CD4-positive, alpha-beta T cell (primary cell): Measurements from ENCODE around the gene CDKAL1. TPM values are rescaled to one million over a fixed set of nuclear protein-coding genes. Genes with fewer than 3 reads are reported as not detected.

Experiments used
- ATAC-seq: fragments of 200-7000 bp; cut with Tn5 transposase; one replicate; pipeline ENCODE4 v1.10.0; 2022; ENCODE audit warnings: mild to moderate bottlenecking; ENCODE audit not compliant: poor library complexity
- CTCF ChIA-PET: fragments of 350-600 bp; sonication (Branson Sonifier 250); formaldehyde crosslinking; loops from one replicate; lab custom pipeline; 2021; ENCODE audit warnings: antibody characterized with exemption, inconsistent platforms; lab: Charles Lee
- POLR2A ChIA-PET: fragments of 350-600 bp; sonication (Branson Sonifier 250); formaldehyde crosslinking; loops from one replicate; lab custom pipeline; 2021; ENCODE audit warnings: antibody characterized with exemption, inconsistent platforms; lab: Charles Lee
- DNase-seq, 14 experiments: peaks; one replicate each; pipeline ENCODE4 v3.0.0-alpha.2; 2013 to 2020; ENCODE audit warnings: mixed read lengths in 2 of 14
- H3K27ac ChIP-seq, 2 donors: one replicate each; pipeline versions ENCODE4 v1.5.1 to v1.7.0; 2013; ENCODE audit warnings: low read length in 2 of 2, low read depth in 1 of 2, mild to moderate bottlenecking in 1 of 2
- H3K27me3 ChIP-seq, 2 experiments: 1 replicate in 1 of 2; 2 replicates in 1 of 2; pipeline versions ENCODE4 v1.6.1 to v1.7.0; 2013; ENCODE audit warnings: low read length in 2 of 2, control low read depth in 1 of 2, mild to moderate bottlenecking in 1 of 2, moderate library complexity in 1 of 2; ENCODE audit not compliant: insufficient read depth in 2 of 2, control insufficient read depth in 1 of 2
- H3K36me3 ChIP-seq: one replicate; pipeline ENCODE4 v1.6.1; 2013; ENCODE audit warnings: low read length, control low read depth; ENCODE audit not compliant: insufficient read depth
- H3K4me1 ChIP-seq: one replicate; pipeline ENCODE4 v1.6.1; 2013; ENCODE audit warnings: low read length, control low read depth; ENCODE audit not compliant: insufficient read depth
- H3K4me3 ChIP-seq: one replicate; pipeline ENCODE4 v1.5.1; 2013; ENCODE audit warnings: mild to moderate bottlenecking, low read length, moderate library complexity
- H3K9me3 ChIP-seq, 2 experiments: 1 replicate in 1 of 2; 2 replicates in 1 of 2; pipeline versions ENCODE4 v1.6.1 to v1.7.0; 2013; ENCODE audit warnings: low read length in 2 of 2, mild to moderate bottlenecking in 2 of 2, control low read depth in 1 of 2, moderate library complexity in 1 of 2; ENCODE audit not compliant: control insufficient read depth in 1 of 2, insufficient read depth in 1 of 2
- H3K27ac Mint-ChIP-seq: one replicate; pipeline ENCODE4 v1.8.0; 2020; ENCODE audit warnings: mixed read lengths
- H3K27me3 Mint-ChIP-seq: one replicate; pipeline ENCODE4 v1.8.0; 2021; ENCODE audit warnings: mixed read lengths
- H3K36me3 Mint-ChIP-seq: one replicate; pipeline ENCODE4 v1.8.0; 2021; ENCODE audit warnings: low read depth, mixed read lengths
- H3K4me1 Mint-ChIP-seq: one replicate; pipeline ENCODE4 v1.8.0; 2021; ENCODE audit warnings: low read depth, mixed read lengths
- H3K4me3 Mint-ChIP-seq: one replicate; pipeline ENCODE4 v1.8.0; 2020; ENCODE audit warnings: mild to moderate bottlenecking, mixed read lengths
- H3K9me3 Mint-ChIP-seq: one replicate; pipeline ENCODE4 v1.8.0; 2020; ENCODE audit warnings: mixed read lengths
- intact Hi-C, 2 experiments: fragments of 100-400 bp; cut with DNase I in 1 of 2; cut with micrococcal nuclease in 1 of 2; formaldehyde crosslinking; loops; one replicate each; pipeline versions ENCODE4 v1.15.1 to v1.9.0; 2023 to 2025; cut with DNase I, micrococcal nuclease
- total RNA-seq, 174 experiments: library from RNA in 2 of 174; stranded (reverse) in 2 of 174; gene quantifications; one replicate each; pipeline ENCODE4 v1.2.3 and lab custom pipeline; 2021 to 2026
- TF ChIP-seq, protein P1 (sequence below): fragments of 200-600 bp; IDR thresholded peaks from one replicate; pipeline ENCODE4 v1.8.0; 2022; ENCODE audit warnings: antibody characterized with exemption, mild to moderate bottlenecking

CDKAL1 gene
- total RNA-seq, 2 experiments from 2014 or later = 21.3 to 23.9 TPM

DNA sequence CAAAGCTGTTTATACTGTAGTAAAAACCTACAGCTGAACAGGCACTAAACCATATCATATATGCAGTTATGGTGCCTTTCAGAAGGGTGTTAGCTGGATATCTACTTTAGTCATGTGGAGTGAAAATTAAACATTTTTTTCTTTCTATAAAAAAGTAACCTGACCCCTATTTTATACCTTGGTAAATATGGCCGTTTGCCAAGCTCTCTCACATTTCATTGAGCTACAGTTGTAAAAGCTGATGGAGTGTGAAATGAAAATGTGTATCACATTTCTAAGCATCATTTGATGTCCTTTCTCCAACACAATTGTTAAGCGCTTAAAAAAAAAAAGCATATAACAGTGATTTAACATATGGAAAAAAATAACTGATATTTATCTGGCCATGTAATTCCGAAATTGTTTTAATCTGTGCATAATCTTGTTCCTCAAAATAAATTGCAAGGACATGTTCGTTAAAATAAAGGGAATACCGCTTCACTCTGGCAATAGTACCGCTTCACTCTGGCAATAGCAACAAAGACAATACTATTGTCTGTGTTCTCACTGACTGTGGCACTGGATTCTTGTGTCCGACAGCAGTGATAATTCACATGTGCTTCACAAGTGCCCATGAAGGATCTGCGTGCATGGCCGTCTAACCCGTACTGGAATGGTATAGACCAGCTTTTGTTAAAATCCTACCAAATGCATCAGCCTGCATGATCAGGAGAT is 667.5 kb downstream of the CDKAL1 start:
- ChIA-PET POLR2A (no interaction called here), CTCF (no interaction called here)
- Histone ChIP-seq H3K4me1 (no peaks in the 10 kb centered on the region), H3K36me3 (peaks cover 28% of the 10 kb centered on the region), H3K9me3 (peaks cover 0 to 6% of the 10 kb centered on the region in 2 experiments), H3K27me3 (no peaks in the 10 kb centered on the region), H3K27ac (no peak overlapping the region), H3K4me3 (no peak overlapping the region)
- H3K9me3 Mint-ChIP-seq = peaks cover 2% of the 10 kb centered on the region
- TF ChIP-seq, protein P1, sequence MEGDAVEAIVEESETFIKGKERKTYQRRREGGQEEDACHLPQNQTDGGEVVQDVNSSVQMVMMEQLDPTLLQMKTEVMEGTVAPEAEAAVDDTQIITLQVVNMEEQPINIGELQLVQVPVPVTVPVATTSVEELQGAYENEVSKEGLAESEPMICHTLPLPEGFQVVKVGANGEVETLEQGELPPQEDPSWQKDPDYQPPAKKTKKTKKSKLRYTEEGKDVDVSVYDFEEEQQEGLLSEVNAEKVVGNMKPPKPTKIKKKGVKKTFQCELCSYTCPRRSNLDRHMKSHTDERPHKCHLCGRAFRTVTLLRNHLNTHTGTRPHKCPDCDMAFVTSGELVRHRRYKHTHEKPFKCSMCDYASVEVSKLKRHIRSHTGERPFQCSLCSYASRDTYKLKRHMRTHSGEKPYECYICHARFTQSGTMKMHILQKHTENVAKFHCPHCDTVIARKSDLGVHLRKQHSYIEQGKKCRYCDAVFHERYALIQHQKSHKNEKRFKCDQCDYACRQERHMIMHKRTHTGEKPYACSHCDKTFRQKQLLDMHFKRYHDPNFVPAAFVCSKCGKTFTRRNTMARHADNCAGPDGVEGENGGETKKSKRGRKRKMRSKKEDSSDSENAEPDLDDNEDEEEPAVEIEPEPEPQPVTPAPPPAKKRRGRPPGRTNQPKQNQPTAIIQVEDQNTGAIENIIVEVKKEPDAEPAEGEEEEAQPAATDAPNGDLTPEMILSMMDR = no peak
- DNase-seq = no peak
- H3K4me1 Mint-ChIP-seq = no peaks in the 10 kb centered on the region
- H3K4me3 Mint-ChIP-seq = no peak overlapping the region
- H3K27me3 Mint-ChIP-seq = no peaks in the 10 kb centered on the region
- ATAC-seq = no peak
- no peak overlapping the region for H3K27ac Mint-ChIP-seq
- H3K36me3 Mint-ChIP-seq = peaks cover 89% of the 10 kb centered on the region
- intact Hi-C loops = no loop called here

DNA sequence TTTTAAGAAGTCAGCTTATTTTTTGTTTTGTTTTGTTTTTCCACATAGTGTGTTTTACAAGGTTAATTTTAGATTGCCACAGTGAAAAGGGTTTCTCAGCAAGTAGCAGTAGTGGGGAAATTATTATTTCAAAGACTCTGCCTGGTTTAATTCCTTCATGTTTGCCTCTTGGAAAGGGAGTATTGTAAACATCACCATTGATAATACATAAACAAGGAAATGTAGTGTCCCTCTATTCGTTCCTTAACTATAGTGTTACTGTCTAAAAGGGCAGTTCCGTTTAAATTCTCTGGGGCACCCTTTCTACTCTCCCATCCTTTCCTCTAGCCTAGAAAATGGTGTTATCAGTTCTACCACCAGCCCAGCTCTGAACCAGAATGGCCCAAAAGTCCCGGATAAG is 668.3 kb downstream of the CDKAL1 start:
- peaks cover 0 to 6% of the 10 kb centered on the region in 2 experiments for H3K9me3 ChIP-seq
- H3K36me3 Mint-ChIP-seq = peaks cover 89% of the 10 kb centered on the region
- ChIA-PET CTCF (no interaction called here), POLR2A (no interaction called here)
- no peak overlapping the region for H3K27ac Mint-ChIP-seq
- no peak for ATAC-seq
- H3K4me3 ChIP-seq = no peak overlapping the region
- peaks cover 2% of the 10 kb centered on the region for H3K9me3 Mint-ChIP-seq
- TF ChIP-seq, protein P1 = no peak
- DNase-seq = no peak
- no peak overlapping the region for H3K4me3 Mint-ChIP-seq
- no peaks in the 10 kb centered on the region for H3K4me1 ChIP-seq
- no peaks in the 10 kb centered on the region for H3K27me3 Mint-ChIP-seq
- H3K4me1 Mint-ChIP-seq = no peaks in the 10 kb centered on the region
- intact Hi-C loops = no loop called here
- H3K27me3 ChIP-seq = no peaks in the 10 kb centered on the region
- H3K36me3 ChIP-seq = peaks cover 28% of the 10 kb centered on the region
- no peak overlapping the region for H3K27ac ChIP-seq

DNA sequence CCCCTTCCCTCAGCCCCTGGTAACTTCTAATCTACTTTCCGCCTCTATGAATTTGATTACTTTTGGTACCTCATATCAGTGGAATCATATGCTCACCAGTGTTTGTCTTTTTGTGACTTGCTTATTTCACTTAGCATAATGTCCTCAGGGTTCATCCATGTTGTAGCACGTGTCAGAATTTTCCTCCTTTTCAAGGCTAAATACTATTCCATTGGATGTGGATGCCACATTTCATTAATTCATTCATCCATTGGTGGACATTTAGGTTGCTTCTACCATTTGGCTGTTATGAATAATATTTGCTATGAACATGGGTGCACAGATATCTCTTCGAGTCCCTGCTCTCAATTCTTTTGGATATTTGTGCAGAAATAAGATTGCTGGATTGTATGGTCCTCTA is 670.7 kb downstream of the CDKAL1 start:
- CTCF ChIA-PET = no interaction called here
- intact Hi-C loops = no loop called here
- Mint-ChIP-seq H3K4me3 (no peak overlapping the region), H3K27ac (no peak overlapping the region), H3K36me3 (peaks cover 89% of the 10 kb centered on the region), H3K4me1 (no peaks in the 10 kb centered on the region), H3K27me3 (no peaks in the 10 kb centered on the region), H3K9me3 (peaks cover 2% of the 10 kb centered on the region)
- DNase-seq (no peak), ATAC-seq (no peak)
- POLR2A ChIA-PET = no interaction called here
- Histone ChIP-seq H3K27me3 (no peaks in the 10 kb centered on the region), H3K27ac (no peak overlapping the region), H3K36me3 (peaks cover 29% of the 10 kb centered on the region), H3K4me1 (no peaks in the 10 kb centered on the region), H3K9me3 (peaks cover 0 to 6% of the 10 kb centered on the region in 2 experiments), H3K4me3 (no peak overlapping the region)
- TF ChIP-seq, protein P1 = no peak
